Psoas muscle (tissue), 8 donors: ENCODE data around the gene LTBP1. TPM values are rescaled to one million over a fixed set of nuclear protein-coding genes. Genes with fewer than 3 reads are reported as not detected.
A peak's percentile ranks its signal among the peaks of the same experiment; 100 is the strongest.

ENCODE experiments used
- ATAC-seq, 4 donors: fragments of 200-7000 bp; cut with Tn5 transposase; one replicate each; pipeline ENCODE4 v1.9.1; 2020; ENCODE audit warnings: moderate library complexity in 3 of 4, mild to moderate bottlenecking in 2 of 4
- DNase-seq, 2 donors: peaks; one replicate each; pipeline ENCODE4 v3.0.0-alpha.2; 2020
- H3K27ac ChIP-seq: fragments of 200-600 bp; one replicate; pipeline ENCODE4 v1.8.0; 2022
- H3K27me3 ChIP-seq, 3 donors: fragments of 200-600 bp in 1 of 3; one replicate each; pipeline versions ENCODE4 v1.6.1 to v1.8.0; 2013 to 2022; ENCODE audit warnings: low read length in 2 of 3, mild to moderate bottlenecking in 2 of 3, moderate library complexity in 1 of 3; ENCODE audit not compliant: insufficient read depth in 3 of 3
- H3K36me3 ChIP-seq, 2 donors: fragments of 200-600 bp in 1 of 2; one replicate each; pipeline versions ENCODE4 v1.6.1 to v1.8.0; 2013 to 2022; ENCODE audit warnings: low read depth in 1 of 2, mild to moderate bottlenecking in 1 of 2, moderate library complexity in 1 of 2; ENCODE audit not compliant: insufficient read depth in 1 of 2
- H3K4me1 ChIP-seq: fragments of 200-600 bp; one replicate; pipeline ENCODE4 v1.8.0; 2022
- H3K4me3 ChIP-seq: fragments of 200-600 bp; one replicate; pipeline ENCODE4 v1.8.0; 2022; ENCODE audit warnings: mild to moderate bottlenecking
- H3K9me3 ChIP-seq: fragments of 200-600 bp; one replicate; pipeline ENCODE4 v1.8.0; 2022
- WGBS, 3 donors: extraction: QIAGEN DNeasy Blood & Tissue Kit; methylation state at CpG; one replicate each; pipeline versions ENCODE4 v1.1.6 to v1.1.7; 2013; 5-methylcytosine and 5-hydroxymethylcytosine counted together
- intact Hi-C, 2 donors: fragments of 100-400 bp; cut with DNase I; formaldehyde crosslinking; loops; one replicate each; pipeline versions ENCODE4 v1.11.0 to v1.14.2; 2022
- polyA plus RNA-seq, 3 donors: library from polyadenylated mRNA; stranded (reverse); fragments of 200-250 nt; gene quantifications; one replicate each; pipeline ENCODE4 v1.2.3, GENCODE V29; 2013
- total RNA-seq, 4 donors: library from RNA; stranded (reverse); fragmentation: NEBNext Ultra II Directional in 2 of 4; extraction: Animal tissue kit (Norgen Biotek cat#: 25700) in 2 of 4; gene quantifications; one replicate each; pipeline versions ENCODE4 v1.2.1 to v1.2.4, GENCODE V29; 2021 to 2023
- TF ChIP-seq, protein P1 (sequence below): fragments of 200-600 bp; IDR thresholded peaks from one replicate; pipeline ENCODE4 v1.8.0; 2022; ENCODE audit warnings: antibody characterized with exemption
- donor health status: healthy with polysubstance abuse.
- donor health status: DM: no; HTN: no; CAD: no; lungs with moderate emphysema.
- donor health status: Bipolar disorder and iron deficiency.
- donor health status: healthy.
- donor health status: DM: yes; HTN: yes; CAD: no.
- donor health status: DM: no; HTN: no; CAD: no.
- donor health status: DM: no; HTN: no; CAD: no.
- donor health status: DM: yes; HTN: yes; CAD: no.

Gene LTBP1
- total and polyA plus RNA-seq, 7 donors: 5.9 to 26.8 (median 9.5) TPM

DNA sequence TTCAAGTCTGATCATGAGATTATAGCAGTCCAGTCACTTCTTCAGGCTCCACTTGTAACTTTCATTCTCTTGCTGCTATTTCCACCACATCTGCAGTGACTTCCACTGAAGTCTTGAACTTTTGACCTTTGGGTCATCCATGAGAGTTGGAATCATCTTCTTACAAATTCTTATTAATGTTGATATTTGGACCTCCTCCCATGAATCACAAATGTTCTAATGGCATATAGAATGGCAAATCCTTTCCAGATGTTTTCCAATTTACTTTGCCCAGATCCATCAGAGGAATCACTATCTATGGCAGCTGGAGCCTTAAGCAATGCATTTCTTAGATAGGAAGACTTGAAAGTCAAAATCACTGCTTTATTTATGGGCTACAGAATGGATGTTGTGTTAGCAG, 159.4 kb downstream of the LTBP1 start:
- DNase-seq: no peak
- Histone ChIP-seq H3K4me3 (no peak overlapping the region), H3K27me3 (no peaks in the 10 kb centered on the region), H3K9me3 (no peaks in the 10 kb centered on the region), H3K36me3 (no peaks in the 10 kb centered on the region), H3K27ac (no peak overlapping the region), H3K4me1 (peaks cover 3% of the 10 kb centered on the region)
- ATAC-seq: no peak
- intact Hi-C loops: no loop called here
- TF ChIP-seq, protein P1, sequence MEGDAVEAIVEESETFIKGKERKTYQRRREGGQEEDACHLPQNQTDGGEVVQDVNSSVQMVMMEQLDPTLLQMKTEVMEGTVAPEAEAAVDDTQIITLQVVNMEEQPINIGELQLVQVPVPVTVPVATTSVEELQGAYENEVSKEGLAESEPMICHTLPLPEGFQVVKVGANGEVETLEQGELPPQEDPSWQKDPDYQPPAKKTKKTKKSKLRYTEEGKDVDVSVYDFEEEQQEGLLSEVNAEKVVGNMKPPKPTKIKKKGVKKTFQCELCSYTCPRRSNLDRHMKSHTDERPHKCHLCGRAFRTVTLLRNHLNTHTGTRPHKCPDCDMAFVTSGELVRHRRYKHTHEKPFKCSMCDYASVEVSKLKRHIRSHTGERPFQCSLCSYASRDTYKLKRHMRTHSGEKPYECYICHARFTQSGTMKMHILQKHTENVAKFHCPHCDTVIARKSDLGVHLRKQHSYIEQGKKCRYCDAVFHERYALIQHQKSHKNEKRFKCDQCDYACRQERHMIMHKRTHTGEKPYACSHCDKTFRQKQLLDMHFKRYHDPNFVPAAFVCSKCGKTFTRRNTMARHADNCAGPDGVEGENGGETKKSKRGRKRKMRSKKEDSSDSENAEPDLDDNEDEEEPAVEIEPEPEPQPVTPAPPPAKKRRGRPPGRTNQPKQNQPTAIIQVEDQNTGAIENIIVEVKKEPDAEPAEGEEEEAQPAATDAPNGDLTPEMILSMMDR: no peak

DNA sequence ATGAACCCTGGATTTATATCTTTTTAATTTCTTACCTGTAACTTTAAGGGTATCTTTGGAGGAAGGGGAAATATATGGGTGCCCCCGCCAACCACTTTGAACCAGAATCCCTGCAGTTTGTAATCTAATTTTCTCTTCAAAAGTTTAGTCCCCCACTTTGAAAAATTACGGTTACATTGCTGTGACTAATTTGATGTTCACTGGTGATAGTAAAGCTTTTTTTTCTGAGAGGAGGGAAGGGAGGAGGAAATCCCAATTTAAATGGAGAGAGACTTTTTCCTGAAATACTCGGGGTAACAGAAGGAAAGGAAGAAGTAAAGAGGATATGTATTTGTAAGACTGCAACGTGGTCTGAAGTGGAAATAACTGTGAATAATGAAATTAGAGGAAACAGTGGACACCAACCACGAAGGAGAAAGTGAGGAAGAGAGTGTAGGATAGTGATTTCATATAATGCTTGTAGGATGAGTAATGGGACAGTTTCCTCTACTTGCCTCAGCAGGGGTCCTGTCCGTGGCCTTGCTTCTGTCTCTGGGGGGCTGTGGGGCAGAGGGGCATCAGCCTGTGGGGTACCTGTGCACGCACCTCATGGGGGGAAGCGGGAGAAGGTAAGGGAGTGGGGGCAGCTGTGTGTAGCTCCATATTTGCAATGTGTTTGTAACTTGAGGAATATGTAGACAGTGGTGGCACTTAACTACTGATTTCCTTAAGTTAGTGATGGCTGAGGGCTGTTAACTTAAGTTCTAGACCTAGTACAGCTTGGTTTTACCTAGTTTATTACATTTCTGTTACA, 161.1 kb downstream of the LTBP1 start:
- WGBS, 3 donors: 76 to 78% (median 76%) methylated on average over 8 of the region's 8 CpGs
- Histone ChIP-seq H3K27ac (no peak overlapping the region), H3K4me1 (no peaks in the 10 kb centered on the region), H3K36me3 (no peaks in the 10 kb centered on the region), H3K4me3 (no peak overlapping the region), H3K9me3 (no peaks in the 10 kb centered on the region), H3K27me3 (no peaks in the 10 kb centered on the region)
- intact Hi-C loops: no loop called here
- ATAC-seq: no peak
- no peak for DNase-seq
- TF ChIP-seq, protein P1: no peak

DNA sequence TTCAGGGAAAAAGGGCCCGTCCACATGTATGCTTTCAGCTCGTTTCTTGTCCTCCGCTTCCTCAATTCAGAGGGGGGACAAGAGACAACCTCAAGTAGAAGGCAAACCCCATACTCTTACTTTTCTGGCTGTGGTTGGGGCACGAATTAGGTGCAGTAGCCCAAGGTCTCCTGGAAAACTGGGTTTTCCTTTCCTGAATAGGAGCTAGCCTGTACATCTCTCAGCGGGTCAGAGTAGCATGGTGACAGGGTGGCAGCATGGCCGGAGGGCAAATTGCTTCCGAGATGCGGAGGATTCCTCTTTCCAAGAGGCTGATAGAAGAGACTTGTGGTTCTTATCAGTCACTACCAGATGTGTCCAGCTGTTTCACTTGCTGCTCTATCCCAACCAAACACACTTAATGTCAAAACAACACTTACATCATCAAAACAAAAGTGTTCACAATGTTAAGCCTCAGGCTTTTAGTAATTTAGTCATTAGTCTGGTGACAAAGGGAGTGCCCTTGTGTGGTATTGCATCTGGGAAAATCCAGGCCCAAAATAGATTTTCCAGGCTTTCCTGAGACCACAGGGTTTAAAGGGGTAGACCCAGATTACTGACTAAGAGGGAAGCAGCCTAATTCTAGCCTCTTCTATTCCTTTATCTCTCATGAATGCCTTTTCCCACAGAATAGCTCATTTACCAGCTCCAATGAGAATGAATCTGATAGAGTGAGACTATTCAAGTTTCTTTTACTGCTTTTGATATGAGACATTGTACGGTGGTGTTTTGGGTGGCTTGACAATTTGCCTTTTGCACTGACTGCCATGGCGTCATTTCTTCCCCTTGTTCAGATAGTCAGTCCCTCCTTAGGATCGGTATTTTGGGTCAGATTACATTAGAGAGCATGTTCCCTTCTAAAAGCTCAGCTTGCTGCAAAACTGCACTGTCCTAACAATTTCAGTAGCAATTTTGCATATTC, 162.0 kb downstream of the LTBP1 start:
- WGBS, 3 donors: 71 to 85% (median 74%) methylated on average over 11 of the region's 11 CpGs
- peak in 3 of 4 donors; percentile 28 to 54 (median 35) for ATAC-seq

DNA sequence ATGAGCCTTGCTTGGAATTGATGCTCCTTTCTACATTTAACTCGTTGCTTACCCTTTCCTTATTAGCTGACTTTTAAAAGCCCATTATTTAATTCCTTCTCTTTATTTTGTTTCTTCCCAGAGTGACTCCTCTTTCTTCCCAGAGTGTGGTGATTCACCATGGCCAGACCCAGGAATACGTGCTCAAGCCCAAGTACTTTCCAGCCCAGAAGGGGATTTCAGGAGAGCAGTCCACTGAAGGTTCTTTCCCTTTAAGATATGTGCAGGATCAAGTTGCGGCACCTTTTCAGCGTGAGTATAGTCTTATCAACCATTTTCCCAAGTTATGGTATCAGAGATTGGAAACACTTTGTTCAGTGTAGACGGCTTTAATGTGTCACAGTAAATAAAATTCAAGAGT, 163.7 kb downstream of the LTBP1 start:
- Histone ChIP-seq H3K27ac (no peak overlapping the region), H3K4me1 (no peaks in the 10 kb centered on the region), H3K4me3 (no peak overlapping the region), H3K36me3 (no peaks in the 10 kb centered on the region), H3K27me3 (no peaks in the 10 kb centered on the region), H3K9me3 (no peaks in the 10 kb centered on the region)
- ATAC-seq (no peak), DNase-seq (no peak)
- 77 to 93% (median 79%) methylated on average over 5 of the region's 5 CpGs for WGBS, 3 donors
- TF ChIP-seq, protein P1: no peak
- intact Hi-C loops: no loop called here

More for the DNA sequence above, 162.0 kb downstream of the LTBP1 start:
- no peaks in the 10 kb centered on the region for H3K9me3 ChIP-seq
- intact Hi-C loops: no loop called here
- no peaks in the 10 kb centered on the region for H3K4me1 ChIP-seq
- no peak overlapping the region for H3K4me3 ChIP-seq
- H3K36me3 ChIP-seq: no peaks in the 10 kb centered on the region
- DNase-seq: no peak
- no peak overlapping the region for H3K27ac ChIP-seq
- H3K27me3 ChIP-seq: no peaks in the 10 kb centered on the region
- TF ChIP-seq, protein P1: no peak
